ENCODE data around the gene ALOXE3. TPM values are rescaled to one million over a fixed set of nuclear protein-coding genes. Genes with fewer than 3 reads are reported as not detected.

Gene ALOXE3
- polyA plus RNA-seq, 3 donors: not detected

GRCh38 chr17:8131844-8132441, 13.6 kb upstream of the ALOXE3 start:
- no peak overlapping the region for H3K27ac ChIP-seq (ENCODE audit: low read depth in 1 of 2, low read length in 2 of 2)
- DNase-seq: peak in 1 of 3 donors; percentile 3
- no peaks in the 10 kb centered on the region for H3K9me3 ChIP-seq (replicated peaks in 1 of 2; ENCODE audit: control insufficient read depth in 1 of 2, insufficient read depth in 1 of 2, low read length in 2 of 2)
- Mint-ChIP-seq H3K4me1 (peaks cover 4% of the 10 kb centered on the region), H3K9me3 (peaks cover 0 to 3% (median 0%) of the 10 kb centered on the region in 7 donors), H3K27me3 (ENCODE audit: low read depth in 3 of 3) (peaks cover 38 to 61% (median 49%) of the 10 kb centered on the region in 3 donors), H3K36me3 (peaks cover 2 to 4% of the 10 kb centered on the region in 2 donors), H3K27ac (no peak overlapping the region), H3K4me3 (peak overlapping the region in 1 of 2 donors; percentile 46)
- H3K9ac ChIP-seq (ENCODE audit: insufficient read depth, low read length, poor library complexity, severe bottlenecking): no peak overlapping the region
- H3K79me2 ChIP-seq (ENCODE audit: insufficient read depth, low read length): no peaks in the 10 kb centered on the region
- H3K4me1 ChIP-seq (ENCODE audit: control insufficient read depth in 1 of 2, insufficient read depth in 2 of 2, low read length in 2 of 2): peaks cover 4% of the 10 kb centered on the region in 2 donors
- no peak overlapping the region for H3K4me3 ChIP-seq (replicated peaks in 1 of 3; ENCODE audit: low read depth in 2 of 3, low read length in 3 of 3)
- H3K4me2 ChIP-seq (replicated peaks; ENCODE audit: extremely low read depth, low read length, poor library complexity, severe bottlenecking): no peak overlapping the region
- no peak overlapping the region for H2AFZ ChIP-seq (ENCODE audit: insufficient read depth, low read depth, low read length, poor library complexity, severe bottlenecking)
- H3K27me3 ChIP-seq (ENCODE audit: control insufficient read depth in 2 of 2, insufficient read depth in 2 of 2, low read length in 2 of 2): peaks cover 7 to 32% of the 10 kb centered on the region in 2 donors
- H4K20me1 ChIP-seq (ENCODE audit: insufficient read depth, low read length): no peaks in the 10 kb centered on the region
- H3K36me3 ChIP-seq (replicated peaks in 1 of 2; ENCODE audit: control insufficient read depth in 1 of 2, insufficient read depth in 2 of 2, low read length in 2 of 2): no peaks in the 10 kb centered on the region
- intact Hi-C loops (cut with micrococcal nuclease): loop anchor here in 1 of 2 donors (10.0 kb wide), 1 partner anchor 163 kb away; the partner anchor contains the start of gene SLC25A35
- WGBS (ENCODE audit: insufficient coverage): 78% methylated on average over 1 of the region's 3 CpGs
- no peak for TF ChIP-seq CTCF (IDR thresholded peaks at IDR 0.05)

- no peak for DNase-seq
- H3K27me3 Mint-ChIP-seq (ENCODE audit: low read depth in 3 of 3): peaks cover 68 to 77% (median 74%) of the 10 kb centered on the region in 3 donors
- no peak overlapping the region for H2AFZ ChIP-seq (ENCODE audit: insufficient read depth, low read depth, low read length, poor library complexity, severe bottlenecking)
- 96% methylated on average over 10 of the region's 14 CpGs for WGBS (ENCODE audit: insufficient coverage)
- peaks cover 14 to 22% of the 10 kb centered on the region in 2 donors for H3K36me3 Mint-ChIP-seq
- no peaks in the 10 kb centered on the region for H3K36me3 ChIP-seq (replicated peaks in 1 of 2; ENCODE audit: control insufficient read depth in 1 of 2, insufficient read depth in 2 of 2, low read length in 2 of 2)
- H3K9me3 Mint-ChIP-seq: peaks cover 0 to 27% (median 18%) of the 10 kb centered on the region in 7 donors
- peaks cover 35 to 63% of the 10 kb centered on the region in 2 donors for H3K27me3 ChIP-seq (ENCODE audit: control insufficient read depth in 2 of 2, insufficient read depth in 2 of 2, low read length in 2 of 2)
- no peak overlapping the region for H3K4me2 ChIP-seq (replicated peaks; ENCODE audit: extremely low read depth, low read length, poor library complexity, severe bottlenecking)
- H3K4me1 ChIP-seq (ENCODE audit: control insufficient read depth in 1 of 2, insufficient read depth in 2 of 2, low read length in 2 of 2): peaks cover 39 to 41% of the 10 kb centered on the region in 2 donors
- no peak overlapping the region for H3K4me3 ChIP-seq (replicated peaks in 1 of 3; ENCODE audit: low read depth in 2 of 3, low read length in 3 of 3)
- H3K9me3 ChIP-seq (replicated peaks in 1 of 2; ENCODE audit: control insufficient read depth in 1 of 2, insufficient read depth in 1 of 2, low read length in 2 of 2): peaks cover 0 to 20% of the 10 kb centered on the region in 2 donors
- no peak overlapping the region for H3K27ac Mint-ChIP-seq
- no peak overlapping the region for H3K27ac ChIP-seq (ENCODE audit: low read depth in 1 of 2, low read length in 2 of 2)
- TF ChIP-seq CTCF (IDR thresholded peaks at IDR 0.05): no peak
- peaks cover 39% of the 10 kb centered on the region for H3K4me1 Mint-ChIP-seq
- no peaks in the 10 kb centered on the region for H3K79me2 ChIP-seq (ENCODE audit: insufficient read depth, low read length)
- H3K4me3 Mint-ChIP-seq: peak overlapping the region in 1 of 2 donors; percentile 67
- intact Hi-C loops (cut with micrococcal nuclease): loop anchor here in 1 of 2 donors (5.0 kb wide), 1 partner anchor 34 kb away; the partner anchor contains the start of gene VAMP2
- H3K9ac ChIP-seq (ENCODE audit: insufficient read depth, low read length, poor library complexity, severe bottlenecking): no peak overlapping the region
- H4K20me1 ChIP-seq (ENCODE audit: insufficient read depth, low read length): peaks cover 8% of the 10 kb centered on the region
These were observed 9.9 kb upstream of the ALOXE3 start for GRCh38 chr17:8128125-8128784.
